Measurements from ENCODE around the gene ITPK1. TPM values are rescaled to one million over a fixed set of nuclear protein-coding genes. Genes with fewer than 3 reads are reported as not detected.

Gene ITPK1
- total RNA-seq, 1 experiment from 2014 or later: 27.5 TPM

DNA sequence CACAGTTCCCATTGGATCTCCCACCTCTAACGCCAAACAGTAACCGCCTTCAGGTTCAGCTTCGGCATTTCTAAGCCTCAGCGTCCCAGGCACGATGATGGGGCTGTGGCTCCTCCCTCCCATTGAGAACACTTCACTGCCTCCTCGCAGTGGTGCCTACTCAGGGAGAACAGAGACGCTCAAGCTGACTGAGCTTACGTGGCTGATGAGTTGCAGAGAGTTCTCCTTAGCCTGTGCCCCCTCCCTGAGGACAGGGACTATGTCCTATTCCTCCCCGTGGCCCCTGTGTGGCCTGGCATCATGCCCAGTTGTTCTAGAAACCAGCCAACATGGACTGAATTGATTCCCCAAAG is 87.0 kb downstream of the ITPK1 start:
- DNase-seq (ENCODE audit: low read depth): no peak

DNA sequence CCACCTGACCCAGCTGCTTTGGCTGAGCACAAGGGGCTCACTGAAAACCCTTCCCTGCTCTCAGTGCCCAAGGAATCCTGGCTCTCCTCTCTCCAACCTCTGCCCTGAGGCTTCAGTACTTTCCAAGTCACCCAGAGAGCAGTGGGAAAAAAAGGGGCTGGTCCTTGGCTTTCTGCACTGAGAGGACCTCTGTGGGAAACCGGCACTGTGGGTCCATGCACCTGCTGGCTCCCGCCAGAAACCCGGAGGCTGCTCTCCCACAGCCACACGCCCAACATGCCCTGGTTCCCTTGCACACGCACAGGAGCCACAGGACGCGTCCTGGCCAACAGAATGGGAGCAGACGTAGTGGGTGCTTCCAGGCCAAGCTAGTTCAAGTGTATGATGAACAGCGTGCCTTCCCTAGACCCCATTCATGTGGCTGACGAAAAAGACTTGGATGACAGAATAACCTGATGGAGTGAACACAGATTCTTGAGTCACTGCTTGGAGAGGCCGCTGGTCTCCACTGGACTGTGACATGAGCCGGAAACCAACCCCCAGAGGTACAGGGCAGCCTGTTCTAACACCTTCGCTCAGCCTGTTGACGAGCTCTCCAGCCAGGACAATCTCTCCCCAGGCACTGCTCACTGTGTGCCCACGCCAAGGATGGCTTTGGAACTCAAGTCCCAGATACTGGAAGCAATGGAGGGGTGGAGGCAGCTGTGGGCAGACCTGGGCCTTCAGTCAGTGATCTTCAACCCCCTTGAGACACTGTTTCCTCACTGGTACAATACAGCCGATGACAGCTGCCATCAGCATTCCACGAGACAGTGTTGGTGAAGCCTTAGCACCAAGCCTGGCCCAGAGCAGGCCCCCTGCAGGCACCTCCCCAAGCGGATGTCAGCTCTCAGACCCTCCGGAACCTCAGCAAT is 87.7 kb downstream of the ITPK1 start:
- no peak for DNase-seq (ENCODE audit: low read depth)

DNA sequence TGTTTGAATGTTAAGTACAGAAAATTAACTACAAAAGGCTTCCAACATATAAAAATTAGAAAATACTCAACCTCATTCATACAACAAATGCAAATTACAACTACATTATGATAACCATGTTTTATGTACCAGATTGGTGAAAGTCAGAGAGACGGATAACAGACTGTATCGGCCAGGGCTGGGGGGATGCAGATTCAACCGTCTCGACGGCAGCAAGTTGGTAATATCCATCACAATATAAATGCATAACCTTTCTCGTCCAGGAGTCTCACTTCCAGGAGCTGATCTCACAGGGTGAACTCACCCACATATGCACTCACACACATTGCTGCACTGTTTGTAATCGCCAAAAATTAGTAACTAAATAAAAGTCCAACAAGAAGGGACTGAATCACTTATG is 89.4 kb downstream of the ITPK1 start:
- DNase-seq (ENCODE audit: low read depth): no peak

DNA sequence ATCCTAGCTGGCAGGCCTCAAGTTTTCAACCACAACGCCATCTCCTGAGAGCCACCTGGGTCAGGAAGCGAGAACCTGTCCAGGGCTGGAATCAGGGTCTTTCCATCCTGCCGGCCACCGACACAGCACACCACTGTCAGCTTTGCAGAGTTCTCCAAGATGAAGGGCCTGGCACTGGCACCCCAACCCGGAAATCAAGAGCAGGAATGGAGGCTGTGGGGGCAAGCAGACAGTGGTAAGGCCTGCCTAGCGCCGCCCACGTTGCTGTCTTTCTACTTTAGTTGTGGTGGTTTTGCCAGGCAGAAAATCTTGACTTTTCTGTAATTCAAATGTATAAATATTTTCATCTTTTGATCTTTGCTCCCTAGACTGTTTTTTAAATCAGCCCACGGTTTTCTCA is 90.7 kb downstream of the ITPK1 start:
- no peak for DNase-seq (ENCODE audit: low read depth)

DNA sequence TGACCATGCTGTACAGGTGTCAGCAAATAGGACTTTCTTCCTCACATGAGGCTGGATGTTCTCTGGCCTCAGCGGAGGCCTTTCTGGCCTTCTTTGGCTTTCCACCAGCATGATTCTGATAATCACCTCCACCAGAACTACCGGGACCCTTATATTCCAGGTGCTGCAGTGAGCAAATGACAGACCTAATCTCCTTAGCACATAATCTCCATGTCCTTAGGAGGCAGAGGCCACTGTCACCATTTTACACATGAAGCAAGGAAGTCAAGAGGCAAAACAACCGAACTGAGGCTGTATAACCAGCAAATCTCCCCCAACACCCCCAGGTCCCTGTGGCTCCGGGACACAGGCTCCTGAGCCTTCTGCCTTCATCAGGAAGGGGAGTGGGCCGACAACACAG is 91.2 kb downstream of the ITPK1 start:
- DNase-seq (ENCODE audit: low read depth): no peak

DNA sequence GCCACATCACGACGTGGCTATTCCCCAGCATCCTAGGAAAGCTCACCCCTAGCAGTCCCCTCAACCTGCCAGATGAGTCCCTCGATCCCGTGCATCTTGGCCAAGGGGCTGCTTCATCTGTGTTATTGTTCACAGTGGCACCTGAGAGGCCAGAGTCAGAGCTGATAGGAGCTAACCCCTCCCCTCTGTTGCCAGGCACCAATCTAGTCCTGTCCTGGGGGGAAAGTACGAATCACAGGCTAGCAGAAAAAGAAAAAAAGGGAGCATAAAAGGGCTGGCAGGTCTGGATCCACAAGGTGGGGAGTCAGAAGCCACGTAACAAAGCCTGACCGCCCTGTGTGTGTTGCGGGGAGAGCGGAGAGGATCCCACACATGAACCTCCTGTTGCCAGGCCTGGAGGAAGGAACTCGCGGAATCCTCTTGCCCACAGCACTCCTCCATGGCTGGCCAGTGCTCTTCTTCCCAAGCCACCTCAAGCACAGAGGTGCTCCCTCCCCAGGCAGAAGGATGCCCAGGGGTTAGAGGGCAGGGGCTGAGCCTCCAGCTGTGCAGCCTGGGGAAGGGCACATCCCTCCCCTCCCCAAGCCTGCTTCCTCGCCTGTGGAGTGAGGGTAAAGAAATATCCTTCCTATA is 91.8 kb downstream of the ITPK1 start:
- DNase-seq (ENCODE audit: low read depth): no peak

DNA sequence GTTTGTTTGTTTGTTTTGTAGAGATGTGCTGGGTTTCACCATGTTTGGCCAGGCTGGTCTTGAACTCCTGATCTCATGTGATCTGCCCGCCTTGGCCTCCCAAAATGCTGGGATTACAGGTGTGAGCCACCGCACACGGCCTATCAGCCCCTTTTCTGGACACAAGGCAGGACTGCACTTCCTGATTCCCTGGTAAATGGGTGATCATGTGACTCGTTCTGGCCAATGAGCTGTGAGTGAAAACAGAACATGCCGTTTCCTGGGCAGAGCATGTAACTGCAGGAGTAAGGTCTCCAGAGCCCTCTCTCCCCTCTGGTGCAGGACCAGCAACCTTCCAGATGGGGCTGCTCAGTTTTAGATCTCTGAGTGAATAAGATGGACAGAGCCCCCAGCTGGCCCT is 92.7 kb downstream of the ITPK1 start:
- DNase-seq (ENCODE audit: low read depth): peak; percentile 33

DNA sequence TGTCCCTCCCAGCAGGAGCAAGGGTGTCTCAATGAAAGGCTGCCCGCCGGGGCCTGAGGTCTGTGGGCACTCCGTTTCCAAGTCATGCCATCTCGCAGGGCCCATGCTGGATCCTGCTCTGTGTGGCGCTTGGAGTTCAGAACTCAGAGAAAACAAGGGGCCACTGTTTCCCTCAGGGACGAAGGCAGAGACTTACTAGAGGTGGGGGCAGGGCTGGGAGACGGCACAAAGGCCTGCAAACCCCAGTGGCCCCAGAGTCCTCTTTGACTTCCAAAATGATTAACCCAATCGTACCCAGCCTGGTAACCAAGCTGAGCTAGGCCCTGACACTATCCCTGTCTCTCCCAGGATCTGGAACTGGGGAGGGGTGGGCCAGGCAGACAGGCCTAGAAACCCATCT is 95.8 kb downstream of the ITPK1 start:
- DNase-seq (ENCODE audit: low read depth): no peak

DNA sequence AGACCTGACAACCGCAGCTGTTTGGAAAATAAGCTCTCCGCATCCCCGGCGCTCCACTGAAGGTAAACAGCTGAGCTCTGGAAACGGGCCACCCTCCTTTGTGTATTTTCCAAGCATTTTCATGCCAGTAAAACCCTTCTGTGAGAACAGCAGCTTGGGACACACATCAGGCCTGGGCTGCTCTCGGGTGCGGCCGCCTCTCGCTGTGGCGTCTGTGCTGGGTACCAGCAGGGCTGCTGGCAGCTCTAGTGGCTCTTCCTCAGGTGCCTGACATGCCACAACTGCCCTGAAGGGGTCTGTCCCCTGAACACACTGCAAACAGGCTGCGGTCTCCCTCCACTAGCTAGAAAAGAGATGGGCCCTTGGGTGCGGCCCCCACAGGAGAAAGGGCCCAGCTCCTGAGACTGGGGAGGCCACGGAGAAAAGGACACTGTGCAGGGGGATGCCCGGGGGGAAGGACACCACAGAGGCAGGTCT is 96.3 kb downstream of the ITPK1 start:
- no peak for DNase-seq (ENCODE audit: low read depth)

DNA sequence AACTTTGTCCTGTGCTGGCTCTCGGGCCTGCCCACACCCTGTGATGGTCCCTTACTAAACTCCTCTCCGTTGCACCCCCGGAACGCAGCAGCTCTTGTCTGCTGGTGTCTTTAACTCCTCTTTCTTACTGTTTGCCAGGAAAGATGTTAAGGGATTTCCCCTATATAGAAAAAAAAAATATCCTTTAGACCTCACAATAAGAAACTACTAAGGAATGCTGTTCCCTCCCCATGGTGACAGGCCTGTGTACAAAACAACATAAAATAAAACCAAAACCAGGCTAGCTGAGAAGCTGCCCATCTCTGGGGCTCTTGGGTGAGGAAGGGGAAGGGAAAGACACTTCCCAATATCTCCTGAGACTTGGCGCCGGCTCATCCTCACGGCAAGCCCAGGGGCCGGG is 97.4 kb downstream of the ITPK1 start:
- DNase-seq (ENCODE audit: low read depth): no peak

DNA sequence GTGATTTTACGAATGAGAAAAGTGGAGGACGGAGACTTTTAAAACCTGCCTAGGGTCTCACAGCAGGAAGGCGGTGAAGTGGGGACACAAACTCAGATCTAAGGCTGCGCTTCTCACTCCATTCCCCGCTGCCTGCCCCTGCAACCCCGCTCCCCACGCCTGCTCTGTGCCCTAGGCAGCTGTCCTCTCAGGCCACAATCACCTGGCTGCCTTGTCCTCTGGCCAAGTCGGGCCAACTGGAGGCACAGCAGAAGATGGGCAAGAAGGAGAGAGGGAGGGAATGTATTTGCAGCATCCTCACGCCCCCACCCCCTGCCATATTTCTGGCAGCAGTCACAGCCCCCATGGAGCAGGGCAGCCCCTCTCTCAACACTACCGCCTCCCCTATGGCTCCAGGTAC is 97.8 kb downstream of the ITPK1 start:
- no peak for DNase-seq (ENCODE audit: low read depth)

DNA sequence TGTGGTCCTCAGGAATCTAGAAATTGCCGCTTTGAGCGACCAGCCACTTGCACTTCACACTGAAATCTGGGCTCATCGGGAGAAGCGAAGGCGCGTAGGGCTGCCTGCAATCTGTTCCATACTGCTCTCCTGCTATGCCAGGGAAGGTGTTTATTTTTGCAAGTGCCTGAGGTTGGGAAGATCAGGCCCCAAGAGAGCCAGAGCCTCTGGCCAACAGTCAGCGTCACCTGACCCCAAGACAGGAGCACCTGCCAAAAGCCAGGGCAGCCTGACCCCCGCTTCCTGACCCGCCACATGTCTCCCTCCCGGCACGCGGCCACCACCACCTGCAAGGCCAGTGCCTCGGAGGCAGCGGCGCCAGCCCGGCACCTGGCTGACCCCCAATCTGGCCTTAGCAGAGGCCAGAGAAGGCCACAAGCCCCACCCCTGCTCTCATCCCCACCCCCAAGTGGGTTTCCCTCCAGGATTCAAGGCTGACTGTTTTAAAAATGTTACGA is 98.4 kb downstream of the ITPK1 start:
- no peak for DNase-seq (ENCODE audit: low read depth)

DNA sequence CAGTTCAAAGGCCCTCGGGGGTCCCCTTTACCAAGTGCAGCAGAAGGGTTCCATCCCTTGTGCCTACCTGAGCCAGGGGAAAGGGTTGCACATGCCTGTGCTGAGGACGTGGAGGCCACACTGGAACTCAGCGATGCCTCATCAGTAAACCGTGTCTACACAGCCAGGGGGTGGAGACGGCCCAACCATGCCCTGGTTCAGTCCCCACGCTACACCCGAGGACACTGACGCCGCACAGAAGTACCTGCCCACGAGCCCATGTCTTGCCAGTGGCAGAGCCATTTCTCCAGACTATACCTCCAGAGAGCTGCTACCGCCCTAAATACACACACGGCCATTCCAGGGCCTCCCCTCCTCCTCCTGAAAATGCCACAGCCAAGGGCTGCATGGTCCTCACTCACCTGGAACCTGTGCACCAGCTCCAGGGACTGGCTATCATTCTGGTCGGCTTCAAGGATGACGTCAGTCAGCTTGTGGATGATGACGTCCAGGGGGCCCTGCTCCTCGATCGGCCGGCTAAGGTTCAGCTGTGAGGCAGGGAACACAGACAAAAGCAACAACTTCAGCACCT is 99.4 kb downstream of the ITPK1 start:
- DNase-seq (ENCODE audit: low read depth): no peak

DNA sequence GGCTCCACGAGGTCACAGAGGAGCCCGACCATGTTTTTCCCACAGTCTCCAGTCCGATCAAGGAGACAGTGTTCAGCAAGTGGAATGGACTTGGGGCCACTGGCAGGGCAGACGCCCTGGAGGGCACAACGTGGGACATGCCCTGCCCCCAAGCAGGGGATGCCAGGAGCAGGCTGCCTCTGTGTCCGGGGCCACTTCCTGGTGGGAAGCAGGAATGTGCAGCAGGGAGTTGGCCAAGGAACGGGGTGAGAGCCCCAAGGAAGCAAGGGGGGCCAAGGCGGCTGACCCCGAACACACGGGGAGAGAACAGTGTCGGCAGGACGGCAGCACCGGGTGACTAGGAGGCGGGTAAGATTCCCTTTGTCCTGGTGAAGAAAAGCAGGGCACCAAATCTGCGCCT is 100.2 kb downstream of the ITPK1 start:
- no peak for DNase-seq (ENCODE audit: low read depth)

DNA sequence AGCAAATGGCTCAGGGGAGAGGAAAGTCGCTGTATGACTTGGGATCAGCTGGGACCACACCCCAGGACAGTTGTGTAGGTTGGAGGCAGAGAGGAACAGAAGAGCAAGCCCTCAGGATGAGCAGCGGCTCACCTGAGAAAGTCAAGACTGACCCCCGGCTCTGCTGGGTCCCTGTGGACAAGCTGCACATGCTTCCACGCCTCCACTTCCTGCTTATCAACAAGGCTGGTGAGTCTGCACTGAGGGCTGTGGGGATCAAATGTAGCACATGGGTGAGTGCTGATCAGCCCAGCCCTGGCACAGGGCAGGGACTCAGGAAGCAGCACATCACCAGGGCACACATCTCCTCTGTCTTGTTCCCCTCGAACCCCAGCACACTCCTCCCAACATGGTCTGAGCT is 100.7 kb downstream of the ITPK1 start:
- no peak for DNase-seq (ENCODE audit: low read depth)

DNA sequence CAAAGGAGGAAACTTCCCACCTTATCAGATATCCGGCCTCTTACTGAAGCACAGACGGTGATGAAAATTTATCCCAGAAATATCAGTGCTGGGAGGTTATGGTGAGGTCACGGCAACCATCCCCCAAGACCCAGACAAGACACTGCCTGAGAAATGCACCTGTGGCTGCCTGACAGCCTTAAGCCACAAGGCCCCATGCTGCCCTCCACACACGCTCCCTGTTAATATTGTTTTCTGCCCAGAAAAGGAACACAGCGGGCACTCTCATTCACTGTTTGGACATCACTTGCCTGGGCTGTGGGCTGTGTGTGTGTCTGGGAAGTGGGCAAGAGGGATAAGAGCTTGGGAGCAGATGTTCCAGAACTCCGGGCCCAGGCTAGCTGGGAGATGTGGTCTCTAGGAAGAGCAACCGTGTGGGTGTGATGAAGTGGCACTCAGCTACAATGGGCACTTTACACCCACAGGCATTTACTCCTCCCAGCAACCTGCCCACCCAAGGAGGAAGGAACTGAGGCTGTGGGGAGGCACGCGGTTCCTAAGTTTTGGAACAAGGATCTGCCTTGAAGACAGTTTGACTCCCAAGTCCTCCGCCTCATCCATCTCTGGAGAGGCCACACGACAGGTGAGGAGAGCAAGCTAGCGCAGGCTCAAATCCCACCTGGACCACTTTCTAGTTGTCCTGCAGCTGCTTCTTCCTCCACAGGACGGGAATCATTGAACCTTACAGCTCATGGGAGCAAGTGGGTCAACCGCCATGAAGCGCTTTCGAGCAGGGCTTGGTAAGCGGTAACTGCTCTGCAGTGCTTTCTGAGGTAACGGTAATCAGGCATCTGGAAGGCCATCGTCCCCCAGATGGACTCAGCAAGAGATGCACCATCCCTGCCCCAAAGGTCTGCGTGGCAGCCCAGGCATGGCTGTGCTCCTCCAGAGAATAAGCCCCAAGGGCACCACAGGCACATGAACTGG is 101.4 kb downstream of the ITPK1 start:
- DNase-seq (ENCODE audit: low read depth): peak; percentile 8

DNA sequence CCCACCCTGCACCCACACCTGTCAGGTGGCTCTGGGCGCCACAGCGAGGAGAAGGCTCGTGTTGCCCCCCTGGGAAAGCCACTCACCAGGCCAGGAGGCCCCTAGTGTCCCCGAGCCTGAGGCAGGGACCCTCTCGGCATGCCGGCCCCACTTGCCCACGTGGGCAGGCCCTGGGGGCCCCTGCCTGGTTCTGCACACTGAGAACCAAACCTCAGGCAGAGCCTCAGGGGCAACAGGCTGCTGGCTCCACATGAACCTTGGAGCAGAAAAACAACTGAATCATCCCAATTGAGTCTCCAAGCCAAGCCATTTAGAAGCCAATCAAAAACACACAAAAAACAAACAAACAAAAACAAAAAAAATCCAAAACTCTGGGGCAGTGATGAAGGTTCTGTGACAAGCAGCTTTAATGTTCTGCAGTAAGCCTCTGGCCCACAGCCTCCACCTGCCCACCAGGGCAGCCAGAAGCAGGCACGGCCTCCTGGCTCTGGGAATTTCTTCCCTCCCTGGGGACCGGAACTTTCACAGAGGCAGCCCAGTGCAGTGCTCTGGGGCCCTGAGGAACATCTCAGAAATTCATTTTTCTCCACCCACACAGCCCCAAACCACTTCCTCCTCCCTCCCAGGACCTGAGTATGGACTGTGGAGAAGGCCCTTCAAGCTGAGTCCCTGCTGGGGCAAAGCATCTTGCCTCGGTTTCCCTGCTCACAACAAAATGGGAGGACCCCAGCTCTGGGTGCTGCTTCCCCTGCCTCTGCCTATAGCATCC is 102.6 kb downstream of the ITPK1 start:
- DNase-seq (ENCODE audit: low read depth): peak; percentile 59

DNA sequence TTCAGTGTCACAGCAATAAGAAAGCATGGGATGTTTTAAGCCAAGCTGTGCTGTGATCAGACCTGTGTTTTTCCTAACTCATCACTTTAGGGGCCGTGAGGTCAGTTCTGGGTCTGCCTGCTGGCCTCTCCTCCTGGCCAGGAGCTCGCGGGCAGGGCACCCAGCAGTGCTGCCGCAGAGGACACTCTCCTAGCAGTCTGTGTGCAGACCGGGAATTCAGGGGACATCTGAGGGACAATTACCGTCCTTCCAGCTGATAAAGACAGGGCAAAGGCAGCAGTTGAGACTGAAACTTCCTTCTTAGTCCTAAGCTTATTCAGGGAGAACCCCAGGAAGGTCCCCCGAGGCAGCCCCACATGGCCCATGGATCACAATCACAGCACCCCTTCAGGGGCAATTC is 103.2 kb downstream of the ITPK1 start:
- DNase-seq (ENCODE audit: low read depth): no peak

DNA sequence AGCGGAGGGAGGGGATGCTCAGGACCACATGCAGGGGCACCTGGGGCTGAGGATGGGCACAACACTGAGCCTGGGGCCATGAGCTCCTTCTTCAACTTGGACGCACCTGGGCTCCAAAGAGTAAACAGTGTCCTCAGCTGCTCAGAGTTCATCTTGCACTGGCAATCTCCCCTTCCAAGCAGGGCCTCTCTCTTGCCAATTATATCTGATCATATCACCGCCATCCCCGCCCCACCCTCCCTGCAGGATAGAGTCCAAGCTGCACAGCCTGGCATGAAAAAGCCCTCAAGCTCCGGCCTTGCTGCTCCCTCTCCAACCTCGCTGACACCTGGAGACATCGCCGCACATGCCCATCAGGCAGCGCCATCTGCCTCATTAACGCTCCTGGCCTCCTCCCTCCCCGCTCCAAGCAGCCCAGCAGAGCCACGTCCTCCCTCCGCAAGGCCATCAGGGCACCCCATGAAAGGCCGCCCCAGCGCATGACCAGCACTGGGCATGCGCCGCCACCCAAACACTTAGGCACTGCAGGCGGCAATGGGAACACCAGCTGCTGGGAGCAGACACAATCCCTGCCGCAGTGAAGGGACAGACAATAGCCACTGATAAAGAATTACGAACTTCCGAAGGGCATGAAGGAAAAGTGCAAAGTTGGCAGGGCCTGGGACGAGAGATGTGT is 103.9 kb downstream of the ITPK1 start:
- no peak for DNase-seq (ENCODE audit: low read depth)

DNA sequence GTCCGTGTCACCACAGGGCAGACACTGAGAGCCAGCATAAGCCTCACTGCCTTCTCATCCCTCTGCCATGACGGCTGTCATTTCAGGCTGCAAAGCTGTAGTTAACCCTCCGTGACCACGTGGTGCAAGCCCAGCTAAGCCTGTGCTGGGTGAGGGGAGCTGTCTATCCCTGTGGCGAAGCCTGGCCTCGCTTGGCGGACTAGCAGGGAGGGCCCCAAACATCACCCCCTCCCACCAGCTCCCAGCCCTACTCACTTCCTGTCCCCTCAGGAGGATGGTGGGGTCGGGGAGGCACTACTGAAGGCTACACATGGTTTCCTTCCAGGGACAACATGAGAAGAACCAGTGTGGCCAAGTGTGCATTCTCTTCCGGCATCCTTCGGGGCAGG is 104.6 kb downstream of the ITPK1 start:
- no peak for DNase-seq (ENCODE audit: low read depth)

Measured in LHCN-M2 (cell line).